Measurements from ENCODE around the gene CYP4F22. TPM values are rescaled to one million over a fixed set of nuclear protein-coding genes. Genes with fewer than 3 reads are reported as not detected.

Gene CYP4F22
- total RNA-seq, 1 experiment from 2014 or later: not detected

GRCh38 chr19:15549581-15549980 is 41.3 kb downstream of the CYP4F22 start:
- no peak overlapping the region for H3K4ac ChIP-seq (ENCODE audit: low read depth, low read length)
- no peaks in the 10 kb centered on the region for H3K79me1 ChIP-seq (ENCODE audit: insufficient read depth, low read depth, low read length, poor library complexity, severe bottlenecking)
- no peak for TF ChIP-seq CTCF (conservative IDR thresholded peaks at IDR 0.05)
- no CpG with 5 or more reads among the region's 5 CpGs for WGBS (ENCODE audit: extremely low coverage, insufficient read length, low lambda C conversion rate)
- Mint-ChIP-seq H3K36me3 (ENCODE audit: insufficient read depth in 1 of 3, low read depth in 3 of 3) (peaks cover 0 to 22% (median 2%) of the 10 kb centered on the region in 3 experiments; a peak in 3 of 7 replicates), H3K27ac (no peak overlapping the region), H3K9me3 (peaks cover 27 to 70% of the 10 kb centered on the region in 2 experiments), H3K4me3 (no peak overlapping the region), H3K27me3 (ENCODE audit: low read depth) (peaks cover 7% of the 10 kb centered on the region), H3K4me1 (no peaks in the 10 kb centered on the region)
- H3K9me3 ChIP-seq (ENCODE audit: control insufficient read depth, low read depth, low read length): no peaks in the 10 kb centered on the region
- H2AK5ac ChIP-seq (ENCODE audit: insufficient read length, low read length): no peak overlapping the region
- H3K27me3 ChIP-seq (ENCODE audit: insufficient read depth, low read length): no peaks in the 10 kb centered on the region
- no peak overlapping the region for H3K23ac ChIP-seq (ENCODE audit: insufficient read length, low read depth, low read length)
- no peak overlapping the region for H3K56ac ChIP-seq (ENCODE audit: insufficient read length, low read depth, low read length)
- no peak overlapping the region for H2BK20ac ChIP-seq (ENCODE audit: low read depth, low read length, poor library complexity, severe bottlenecking)
- H3K14ac ChIP-seq (ENCODE audit: insufficient read depth, low read length): no peak overlapping the region
- H3K4me1 ChIP-seq (ENCODE audit: insufficient read depth, low read length): no peaks in the 10 kb centered on the region
- no peak overlapping the region for H2BK15ac ChIP-seq (ENCODE audit: low read depth, low read length)
- no peak overlapping the region for H2AFZ ChIP-seq (ENCODE audit: low read length)
- no peak overlapping the region for H4K8ac ChIP-seq (replicated peaks; ENCODE audit: insufficient read length, low read depth, low read length)
- H2BK12ac ChIP-seq (ENCODE audit: insufficient read length, low read depth, low read length): no peak overlapping the region
- no peaks in the 10 kb centered on the region for H3K23me2 ChIP-seq (ENCODE audit: insufficient read length, low read depth, low read length, poor library complexity, severe bottlenecking)
- no peak overlapping the region for H4K91ac ChIP-seq (ENCODE audit: insufficient read length, low read depth, low read length)
- H3K4me2 ChIP-seq (ENCODE audit: insufficient read depth, insufficient read length, low read length): no peak overlapping the region
- no peak overlapping the region for H3T11ph ChIP-seq (ENCODE audit: low read length)
- no peak for DNase-seq
- no peaks in the 10 kb centered on the region for H3K79me2 ChIP-seq (ENCODE audit: insufficient read depth, low read length)
- H3K9ac ChIP-seq (ENCODE audit: extremely low read depth, insufficient read length, low read length): no peak overlapping the region
- H2BK5ac ChIP-seq (ENCODE audit: insufficient read length, low read length): no peak overlapping the region
- H2BK120ac ChIP-seq (ENCODE audit: low read depth, low read length, poor library complexity, severe bottlenecking): no peak overlapping the region
- no peak overlapping the region for H3K18ac ChIP-seq (ENCODE audit: insufficient read length, low read depth, low read length)
- H4K20me1 ChIP-seq (ENCODE audit: control insufficient read depth, insufficient read depth, insufficient read length): no peaks in the 10 kb centered on the region
- H3K27ac ChIP-seq (ENCODE audit: insufficient read length, low read depth, low read length): no peak overlapping the region
- H4K5ac ChIP-seq (ENCODE audit: insufficient read length, low read depth, low read length): no peak overlapping the region
